Right renal pelvis (tissue), 4 donors: ENCODE data around the gene LEFTY2. TPM values are rescaled to one million over a fixed set of nuclear protein-coding genes. Genes with fewer than 3 reads are reported as not detected.
"Not testable (repeated sequence)": the region's sequence is repeated elsewhere in the genome, so short reads cannot be mapped to it uniquely, and the experiment has no call there.

Source experiments
- DNase-seq, 4 donors: peaks; one replicate each; pipeline ENCODE4 v3.0.0-alpha.2; 2013; ENCODE audit warnings: low read depth in 4 of 4, low spot score in 3 of 4, missing footprints in 1 of 4
- polyA plus RNA-seq, 4 donors: library from polyadenylated mRNA; unstranded; fragments of 120-200 nt; gene quantifications; one replicate each; pipeline ENCODE4 v1.2.1, GENCODE V29; 2013; ENCODE audit not compliant: insufficient read length in 4 of 4

The LEFTY2 gene
- polyA plus RNA-seq, 4 donors: 0.91 to 2.2 (median 1.4) TPM

DNA sequence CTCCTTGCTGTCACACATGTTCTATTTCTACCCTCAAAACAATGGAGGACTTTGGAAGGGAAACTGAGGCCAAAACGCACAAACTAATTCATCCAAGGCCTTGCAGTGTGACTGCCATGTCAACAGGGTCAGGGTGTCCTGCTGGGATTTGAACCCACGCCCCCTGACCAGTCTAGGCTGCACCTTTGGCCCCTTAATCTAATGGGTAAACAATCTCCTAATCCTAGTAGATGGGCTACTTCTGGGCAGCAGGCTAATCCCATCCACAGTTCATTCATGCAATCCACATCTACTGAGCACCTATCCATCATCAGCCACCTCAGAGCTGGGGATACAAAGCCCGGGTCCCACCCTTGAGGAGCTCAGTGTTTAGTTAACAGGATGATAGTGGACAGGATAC lies 17.0 kb upstream of the LEFTY2 start:
- DNase-seq: no peak

DNA sequence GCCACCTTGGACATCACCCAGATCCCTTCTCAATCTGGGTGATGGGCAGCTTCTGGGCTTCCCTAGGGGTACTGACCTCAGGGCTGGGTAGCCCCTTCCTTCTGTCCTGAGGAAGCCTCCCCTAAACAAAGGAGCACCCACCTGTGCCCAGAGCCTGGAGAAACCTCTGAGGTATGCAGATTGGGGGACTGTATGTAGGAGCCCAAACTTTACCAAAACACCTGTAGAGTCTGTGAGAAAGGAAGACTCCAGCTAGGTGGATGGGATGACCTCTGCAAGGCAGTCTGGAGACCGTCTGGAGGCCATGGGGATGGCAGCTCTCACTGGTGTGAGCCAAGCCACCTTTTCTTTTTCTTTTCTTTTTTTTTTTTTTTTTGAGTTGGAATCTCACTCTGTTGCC lies 13.7 kb upstream of the LEFTY2 start:
- DNase-seq: no peak

DNA sequence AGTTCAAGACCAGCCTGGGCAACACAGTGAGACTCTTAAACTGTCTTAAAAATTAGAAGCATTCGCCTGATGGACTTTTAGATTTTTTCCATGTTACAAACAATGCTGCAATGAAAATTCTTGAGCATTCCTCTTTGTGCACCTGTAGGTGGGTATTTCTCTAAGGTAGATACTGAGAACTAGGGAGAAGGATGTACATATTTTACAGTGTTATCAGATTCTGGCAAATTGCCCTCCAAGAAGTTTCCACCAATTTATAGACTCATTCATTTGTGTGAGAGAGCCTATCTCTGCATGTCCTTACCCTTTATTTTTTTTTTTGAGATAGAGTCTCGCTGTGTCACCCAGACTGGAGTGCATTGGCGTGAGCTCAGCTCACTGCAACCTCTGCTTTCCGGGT lies 12.3 kb upstream of the LEFTY2 start:
- DNase-seq: no peak

DNA sequence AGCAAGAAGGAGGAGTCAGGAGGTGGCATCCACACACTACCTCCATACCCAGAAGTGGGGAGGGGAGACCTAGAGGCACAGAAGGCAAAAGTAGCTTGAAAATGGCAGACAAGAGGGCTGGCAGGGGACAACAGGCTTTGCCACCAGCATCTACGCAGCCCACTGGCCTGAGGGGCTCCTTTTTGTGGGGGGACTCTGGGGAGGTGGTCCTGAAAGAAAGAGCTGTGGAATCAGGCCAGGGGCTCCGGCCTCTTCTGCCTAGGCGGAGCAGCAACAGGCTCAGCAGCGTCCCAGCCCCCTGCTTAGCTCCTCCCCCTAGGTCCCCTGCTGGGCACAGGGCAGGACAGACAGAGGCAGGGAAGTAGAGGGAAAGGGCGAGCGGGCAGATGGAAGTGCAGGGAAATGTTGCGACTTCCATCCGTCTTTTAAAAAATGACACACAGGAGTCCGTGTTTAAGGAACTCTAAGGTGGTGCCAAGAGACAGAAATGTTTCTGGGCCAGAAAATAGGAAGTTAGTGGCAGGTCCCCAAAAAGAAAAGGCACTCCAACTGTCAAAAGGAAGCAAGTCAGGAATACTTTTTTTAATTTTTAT lies 10.0 kb upstream of the LEFTY2 start:
- DNase-seq: no peak

DNA sequence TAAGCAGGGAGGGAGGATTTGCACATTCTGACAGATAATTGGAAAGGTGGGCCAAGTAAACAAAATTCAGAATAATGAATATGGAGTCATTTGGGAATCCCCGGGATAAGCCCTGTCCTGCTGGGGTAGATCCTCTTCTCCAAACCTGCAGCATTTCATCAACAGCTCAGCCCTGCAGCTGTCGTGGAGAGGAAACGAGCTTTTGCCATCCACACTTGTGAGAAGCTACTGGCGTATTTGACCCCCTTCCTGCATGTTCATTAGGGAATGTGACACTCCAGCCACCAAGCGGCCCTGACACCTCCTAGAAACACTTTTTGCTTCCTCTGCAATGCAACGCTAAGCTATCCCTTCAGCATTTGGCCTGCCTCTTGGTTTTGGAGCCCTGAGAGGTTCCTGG lies 8.0 kb upstream of the LEFTY2 start:
- no peak for DNase-seq

DNA sequence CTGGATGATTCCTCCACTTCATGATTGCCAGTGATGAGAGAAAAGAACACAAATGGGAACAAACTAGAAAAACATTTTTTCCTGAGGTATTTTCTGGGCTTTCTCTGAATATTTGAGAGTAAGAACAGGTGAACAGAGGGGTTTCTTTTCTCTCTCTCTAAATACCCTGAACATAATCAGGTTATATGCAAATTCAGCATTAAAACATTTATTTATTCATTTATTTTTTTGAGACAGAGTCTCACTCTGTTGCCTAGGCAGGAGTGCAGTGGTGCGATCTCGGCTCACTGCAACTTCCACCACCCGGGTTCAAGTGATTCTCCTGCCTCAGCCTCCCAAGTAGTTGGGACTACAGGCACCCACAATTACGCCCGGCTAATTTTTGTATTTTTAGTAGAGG lies 5.8 kb upstream of the LEFTY2 start:
- DNase-seq: no peak

DNA sequence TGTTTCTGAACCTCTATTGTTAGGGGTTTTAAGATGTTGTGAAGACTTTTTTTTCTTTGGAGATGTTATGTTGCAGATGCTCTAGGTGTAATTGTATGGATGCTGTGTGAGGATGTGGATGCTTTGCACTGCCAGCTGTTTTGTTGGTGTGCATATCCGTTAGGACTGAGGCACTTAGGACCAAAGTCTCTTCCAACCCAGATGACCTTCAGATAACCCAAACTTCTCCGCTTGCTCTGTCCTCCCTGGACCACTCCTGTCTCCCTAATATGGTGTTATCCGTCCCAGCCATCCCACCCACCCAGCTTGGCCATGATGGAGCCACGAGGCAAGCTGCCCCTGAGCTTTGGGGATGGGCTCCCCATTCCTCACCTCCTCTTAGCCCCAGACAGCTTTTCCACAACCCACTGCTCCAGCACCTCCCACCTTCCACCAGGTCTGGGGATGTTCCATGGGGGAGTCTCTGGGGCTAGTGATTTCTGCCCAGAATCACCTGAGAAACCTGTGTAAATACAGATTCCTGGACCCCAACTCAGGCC lies 5.1 kb upstream of the LEFTY2 start:
- no peak for DNase-seq

DNA sequence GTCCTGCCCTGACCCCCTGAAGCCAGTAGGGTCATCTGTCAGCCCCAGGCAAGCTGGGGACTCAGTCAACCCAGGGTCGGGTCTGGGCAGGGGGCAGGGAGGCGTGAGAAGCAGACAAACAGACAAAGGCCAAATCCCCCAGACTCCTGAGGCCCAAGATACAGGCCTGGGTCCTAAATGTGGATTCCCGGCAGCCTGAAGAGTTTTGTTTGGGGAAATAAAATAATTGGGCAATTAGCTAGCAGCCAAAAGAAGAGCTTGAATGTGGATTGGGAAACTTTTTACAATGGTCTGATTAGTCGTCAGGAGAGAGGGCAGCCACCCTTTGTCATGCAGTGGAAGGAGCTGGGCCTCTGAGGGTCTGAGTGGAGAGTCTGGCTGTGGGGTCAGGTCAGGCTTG lies 4.5 kb upstream of the LEFTY2 start:
- no peak for DNase-seq

DNA sequence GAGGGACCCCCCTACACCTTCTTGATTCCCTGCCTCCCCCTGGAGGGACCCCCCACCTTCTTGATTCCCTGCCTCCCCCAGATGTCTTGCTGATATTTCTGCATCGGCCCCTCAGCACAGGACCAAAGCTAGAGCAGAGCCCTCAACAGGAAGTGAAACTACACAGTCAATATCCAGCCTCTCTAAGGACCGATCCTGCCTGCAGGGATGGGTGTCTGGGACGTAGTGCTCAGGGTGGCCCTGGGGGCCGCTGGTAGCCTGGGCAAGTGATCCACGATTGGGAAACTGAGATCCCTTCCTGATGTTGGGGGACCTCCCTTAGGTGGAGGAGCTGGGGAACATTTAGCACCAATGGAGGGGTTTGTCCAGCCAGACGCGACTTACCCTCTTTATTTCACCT lies 3.9 kb upstream of the LEFTY2 start:
- DNase-seq: no peak

DNA sequence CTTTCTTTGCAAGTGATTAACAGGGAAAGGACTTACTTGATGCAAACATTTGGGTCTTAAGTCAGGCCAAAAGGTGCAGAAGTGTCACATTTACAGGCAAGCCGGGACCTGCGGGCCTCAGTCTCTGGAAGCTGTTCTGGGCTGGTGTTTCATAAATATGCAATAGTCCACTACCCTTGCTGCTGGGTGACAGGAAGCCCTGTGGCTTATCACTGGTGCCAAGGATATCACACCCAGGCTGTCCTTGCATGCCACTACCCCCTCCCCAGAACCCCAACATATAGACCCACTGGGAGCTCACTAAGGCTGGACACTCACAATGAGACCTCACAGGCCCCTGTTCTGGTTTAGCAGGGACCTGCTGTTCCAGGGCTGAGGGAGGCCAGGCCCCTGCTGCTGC lies 3.4 kb upstream of the LEFTY2 start:
- no peak for DNase-seq

DNA sequence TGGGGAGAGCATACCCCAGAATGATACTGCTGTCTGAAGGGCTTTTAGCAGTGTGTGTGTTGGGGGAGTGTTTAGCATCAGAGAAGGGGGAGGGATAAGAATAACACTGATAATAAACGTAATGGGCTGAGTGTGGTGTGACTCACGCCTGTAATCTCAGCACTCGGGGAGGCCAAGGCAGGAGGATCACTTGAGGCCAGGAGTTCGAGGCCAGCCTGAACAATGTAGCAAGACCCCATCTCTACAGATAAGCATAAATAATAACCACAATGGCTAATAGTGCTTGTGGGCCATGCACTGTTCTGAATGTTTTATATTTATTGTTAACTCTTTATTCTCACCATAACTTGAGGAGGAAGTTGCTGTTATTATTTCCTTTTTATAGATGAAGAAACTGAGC lies 2.6 kb upstream of the LEFTY2 start:
- DNase-seq: no peak

DNA sequence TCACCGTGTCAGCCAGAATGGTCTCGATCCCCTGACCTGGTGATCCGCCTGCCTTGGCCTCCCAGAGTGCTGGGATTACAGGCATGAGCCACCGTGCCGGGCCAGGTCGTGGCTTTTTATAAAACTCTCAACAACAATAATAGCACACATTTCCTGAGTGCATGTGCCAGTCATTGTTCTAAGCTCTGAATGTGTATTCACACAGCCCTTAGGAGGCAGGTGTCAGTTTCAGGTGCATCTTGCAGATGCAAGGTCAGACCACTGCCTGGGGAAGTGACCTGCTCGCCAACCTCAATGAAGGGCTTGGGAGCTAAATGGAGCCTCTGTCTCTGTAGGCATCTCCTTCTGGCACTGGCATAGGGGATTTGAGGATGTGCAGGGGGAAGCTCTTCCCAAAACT lies 1.6 kb upstream of the LEFTY2 start:
- no peak for DNase-seq

DNA sequence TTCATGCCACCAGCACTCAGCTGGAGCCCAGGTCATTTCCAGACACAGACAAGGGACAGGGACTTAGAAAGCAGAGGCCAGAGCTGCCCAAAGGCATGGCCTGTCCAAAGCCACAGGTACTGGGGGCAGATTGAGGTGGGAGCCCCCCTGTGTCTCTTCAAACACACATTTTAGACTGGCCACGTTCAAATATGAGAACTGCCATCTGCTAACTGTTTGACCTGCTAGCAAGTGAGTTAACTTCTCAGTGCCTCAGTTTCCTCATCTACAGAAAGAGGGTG lies 862 bp upstream of the LEFTY2 start:
- no peak for DNase-seq

DNA sequence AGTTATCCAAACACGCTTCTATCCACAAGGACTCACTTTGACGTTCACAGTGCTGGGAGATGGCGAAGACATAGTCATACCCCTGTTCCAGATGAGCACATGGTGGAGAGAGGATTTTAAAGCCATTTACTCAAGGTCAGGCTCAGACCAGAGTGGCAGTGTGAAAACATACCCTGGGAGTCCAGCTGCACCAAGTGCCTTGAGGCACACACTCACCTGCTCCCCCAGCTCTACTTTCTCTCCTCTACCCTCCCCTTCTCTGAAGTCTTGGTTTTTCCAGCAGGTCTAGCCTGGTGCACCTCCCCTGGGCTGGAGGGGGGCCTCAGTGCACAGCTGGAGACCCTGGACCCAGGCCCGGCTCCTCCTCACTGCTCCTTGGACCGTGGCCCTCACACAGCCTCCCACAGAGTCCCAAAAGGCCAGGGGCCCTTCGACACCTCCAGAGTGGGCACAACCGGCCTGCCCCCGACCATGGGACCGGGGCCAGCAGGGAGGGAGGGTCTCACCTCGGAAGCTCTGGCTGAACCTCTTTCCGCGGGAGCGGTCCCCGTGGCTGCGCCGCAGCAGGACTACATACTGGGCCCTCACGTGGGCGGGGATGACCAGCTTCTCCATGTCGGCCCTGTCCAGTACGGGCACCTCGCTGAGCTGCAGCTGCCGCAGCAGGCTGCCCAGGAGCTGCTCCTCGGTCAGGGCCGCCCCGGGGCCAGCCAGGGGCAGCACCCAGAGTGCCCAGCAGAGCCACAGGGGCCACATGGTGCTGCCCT lies 452 bp downstream of the LEFTY2 start:
- no peak for DNase-seq

DNA sequence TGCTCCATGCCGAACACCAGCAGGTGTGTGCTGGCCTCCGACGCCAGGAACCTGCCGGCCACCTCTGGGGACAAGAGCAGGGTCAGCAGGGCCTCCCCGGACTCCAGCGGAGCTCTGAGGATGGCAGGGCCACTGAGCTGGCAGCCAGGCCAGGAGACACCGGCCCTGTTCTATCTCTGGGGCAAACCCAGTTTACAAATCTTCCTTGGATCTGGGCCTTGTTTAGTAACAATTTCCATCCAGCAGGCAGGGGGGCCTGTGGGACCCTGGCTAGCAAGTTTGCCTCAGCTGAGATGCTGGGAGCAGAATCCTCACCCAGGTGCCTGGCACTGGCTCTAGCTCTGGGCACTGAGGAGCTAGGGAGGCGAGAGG lies 1.1 kb downstream of the LEFTY2 start:
- DNase-seq: not testable (repeated sequence)

DNA sequence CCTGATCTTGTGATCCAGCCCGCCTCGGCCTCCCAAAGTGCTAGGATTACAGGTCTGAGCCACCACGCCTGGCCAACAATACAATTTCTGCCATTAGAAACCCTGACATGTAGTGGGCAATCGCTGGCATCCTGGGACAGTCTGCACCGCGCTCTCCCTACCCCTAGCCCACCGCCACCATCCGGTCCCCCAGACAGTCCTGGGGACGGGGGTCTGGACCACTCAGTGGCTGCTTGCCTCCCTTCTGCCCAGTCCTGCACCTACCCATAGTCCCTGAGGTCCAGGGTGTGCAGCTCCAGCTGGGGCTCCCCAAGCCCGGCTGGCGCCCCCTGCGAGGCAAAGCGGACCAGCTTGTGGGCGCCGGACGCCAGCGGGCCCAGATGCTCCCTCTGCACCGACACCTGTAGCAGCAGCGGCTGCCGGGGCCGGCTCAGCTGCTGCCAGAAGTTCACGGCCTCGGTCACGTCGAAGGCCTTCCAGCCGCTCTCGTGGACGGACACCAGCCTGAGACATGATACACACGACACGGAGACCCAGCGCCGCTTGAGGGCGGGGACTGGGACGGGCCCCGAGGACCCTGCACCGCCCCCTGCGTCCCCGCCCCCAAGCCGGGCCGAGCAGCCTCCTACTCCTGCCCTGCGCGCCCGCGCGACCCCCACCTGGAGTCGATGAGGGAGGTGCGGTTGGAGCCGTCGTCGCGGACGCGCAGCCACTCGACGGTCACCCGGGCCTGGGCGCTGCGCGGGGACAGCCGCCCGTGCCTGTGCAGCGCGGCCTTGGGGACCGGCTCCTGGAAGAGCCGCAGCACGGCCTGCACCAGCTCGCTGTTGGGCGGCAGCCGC lies 1.7 kb downstream of the LEFTY2 start:
- not testable (repeated sequence) for DNase-seq

DNA sequence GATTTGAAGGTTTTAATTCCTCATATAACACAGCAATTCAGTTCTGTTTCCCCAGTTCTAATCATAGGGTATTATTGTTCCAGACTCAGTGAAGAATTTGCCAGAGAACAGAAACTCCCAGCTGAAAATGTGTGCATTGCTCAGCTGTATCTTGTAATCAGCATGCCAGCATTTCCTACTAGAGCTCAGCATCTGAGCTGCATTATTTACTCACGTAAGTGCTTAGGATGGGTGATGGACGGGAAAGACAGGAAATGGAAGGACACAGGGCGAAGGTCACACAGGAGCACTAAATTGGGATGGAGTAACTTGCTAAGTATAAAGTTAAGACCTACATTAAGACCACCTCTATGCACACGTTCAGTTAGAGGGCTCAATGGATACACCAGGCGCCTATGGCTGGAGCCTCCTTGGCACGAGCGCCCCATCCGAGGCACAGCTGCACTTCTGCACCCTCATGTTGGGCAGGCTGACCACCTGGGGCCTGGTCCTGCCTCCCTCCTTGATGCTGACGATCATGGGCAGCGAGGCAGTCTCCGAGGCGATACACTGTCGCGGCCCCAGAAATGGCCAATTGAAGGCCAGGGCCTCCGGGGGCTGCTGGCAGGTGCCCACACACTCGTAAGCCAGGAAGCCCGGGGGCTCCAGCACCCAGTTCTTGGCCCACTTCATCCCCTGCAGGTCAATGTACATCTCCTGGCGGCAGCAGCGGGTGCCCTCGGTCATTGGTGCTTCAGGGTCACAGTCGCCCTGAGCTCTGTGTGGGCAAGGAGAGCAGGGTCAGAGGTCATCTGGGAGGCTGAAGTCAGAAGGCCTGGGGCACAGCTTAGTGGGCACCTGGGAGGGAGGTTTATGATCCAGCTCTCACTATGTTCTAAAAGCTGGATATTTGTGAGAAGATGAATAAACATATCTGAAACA lies 3.7 kb downstream of the LEFTY2 start:
- no peak for DNase-seq

DNA sequence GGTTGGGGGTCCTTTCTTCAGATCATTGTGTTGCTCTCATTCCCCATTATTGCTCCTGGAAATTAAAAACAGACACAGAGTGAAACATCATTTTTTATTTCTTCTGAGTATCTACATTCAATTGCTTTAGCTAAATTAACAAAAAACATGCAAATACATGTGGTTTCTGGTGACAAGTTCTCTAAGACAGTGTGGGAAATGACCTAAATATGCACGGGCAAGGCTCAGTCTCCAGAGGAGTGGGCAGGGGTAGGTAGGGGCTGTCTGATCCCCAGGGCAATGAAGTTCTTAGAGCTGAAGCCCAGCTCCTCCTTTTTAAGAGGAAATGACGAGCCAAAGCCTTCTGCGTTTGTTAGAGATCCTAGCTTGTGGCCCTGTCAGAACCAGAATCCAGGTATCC lies 4.5 kb downstream of the LEFTY2 start:
- no peak for DNase-seq

DNA sequence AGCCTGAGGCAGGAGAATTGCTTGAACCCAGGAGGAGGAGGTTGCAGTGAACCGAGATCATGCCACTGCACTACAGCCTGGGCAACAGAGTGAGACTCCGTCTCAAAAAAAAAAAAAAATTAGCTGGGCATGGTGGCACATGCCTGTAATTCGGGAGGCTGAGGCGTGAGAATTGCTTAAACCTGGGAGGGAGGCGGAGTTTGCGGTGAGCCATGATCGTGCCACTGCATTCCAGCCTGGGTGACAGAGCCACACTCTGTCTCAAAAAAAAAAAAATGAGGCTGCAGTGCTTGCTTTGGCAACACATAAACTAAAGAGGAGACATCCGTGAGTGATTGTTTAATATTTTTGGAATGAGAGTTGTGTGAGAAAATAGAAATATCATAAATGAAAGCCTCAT lies 4.9 kb downstream of the LEFTY2 start:
- DNase-seq: not testable (repeated sequence)

DNA sequence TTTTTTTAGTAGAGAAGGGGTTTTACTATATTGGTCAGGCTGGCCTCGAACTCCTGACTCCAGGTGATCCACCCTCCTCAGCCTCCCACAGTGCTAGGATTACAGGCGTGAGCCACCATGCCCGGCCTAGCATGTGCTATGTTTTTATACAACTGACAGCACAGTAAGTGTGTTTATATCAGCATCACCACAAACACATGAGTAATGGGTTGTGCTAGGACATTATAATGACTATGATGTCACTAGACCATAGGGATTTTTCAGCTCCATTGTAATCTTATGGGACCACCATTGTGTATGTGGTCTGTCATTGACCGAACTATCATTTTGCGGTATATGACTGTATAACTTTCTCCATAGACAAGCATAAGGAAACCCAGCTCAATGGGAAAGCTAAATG lies 6.3 kb downstream of the LEFTY2 start:
- no peak for DNase-seq

DNA sequence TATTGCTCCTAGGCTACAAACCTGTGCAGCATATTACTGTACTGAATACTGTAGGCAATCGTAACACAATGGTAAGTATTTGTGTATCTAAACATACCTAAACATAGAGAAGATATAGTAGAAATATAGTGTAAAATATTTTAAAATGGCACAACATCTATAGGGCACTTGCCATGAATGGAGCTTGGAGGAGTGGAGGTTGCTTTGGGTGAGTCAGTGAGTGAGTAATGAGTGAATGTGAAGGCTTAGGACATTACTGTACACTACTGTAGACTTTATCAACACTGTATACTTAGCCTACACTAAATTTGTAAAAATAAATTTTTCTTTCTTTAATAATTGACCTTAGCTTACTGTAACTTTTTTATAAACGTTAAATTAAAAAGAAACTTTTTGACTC lies 7.9 kb downstream of the LEFTY2 start:
- no peak for DNase-seq
